Measurements from ENCODE around the gene ZNF622.
A peak's percentile ranks its signal among the peaks of the same experiment; 100 is the strongest.

The ZNF622 gene

DNA sequence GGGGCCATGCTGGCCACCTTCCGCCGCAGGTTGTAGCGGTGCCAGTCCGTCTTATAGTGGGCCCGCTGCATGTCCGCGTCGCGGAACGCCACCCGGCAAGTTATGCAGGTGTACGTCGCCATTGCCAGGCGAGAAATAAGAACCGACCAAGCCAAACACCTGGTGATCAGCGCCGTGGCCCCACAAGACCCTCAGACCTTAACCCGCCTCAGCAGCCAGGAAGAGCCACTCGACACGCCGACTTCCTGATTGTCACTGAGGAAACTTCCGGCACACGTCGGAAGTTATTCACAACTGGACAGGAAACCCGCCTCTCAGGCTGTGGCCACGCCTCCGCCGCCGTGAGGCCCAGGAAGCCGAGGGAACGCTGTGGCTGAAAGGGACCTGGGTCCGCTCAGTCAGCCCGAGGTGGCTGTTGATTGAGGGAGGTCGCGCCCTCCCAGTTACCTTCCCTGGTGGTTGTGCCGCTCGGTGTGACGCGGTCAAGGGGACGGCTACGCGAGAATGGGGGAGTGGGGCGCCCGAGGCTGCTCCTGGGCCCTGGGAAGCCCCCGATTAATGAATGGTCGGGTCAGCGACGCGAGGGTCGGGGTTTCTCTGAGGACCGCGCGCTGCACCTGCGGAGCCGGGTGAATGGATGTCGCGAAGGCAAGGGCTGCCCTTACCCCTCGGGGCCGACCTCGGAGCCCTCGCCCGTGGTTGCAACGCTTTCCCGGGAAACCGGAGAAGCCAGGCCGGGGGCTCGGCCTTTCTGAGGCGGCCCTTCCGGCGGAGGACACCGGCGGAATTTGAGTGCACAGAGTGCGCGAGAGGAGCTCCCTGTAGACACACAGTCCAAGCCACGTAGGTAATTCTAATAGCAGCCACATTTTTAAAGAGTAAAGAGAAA, at the start of gene ZNF622:
TSS of gene ZNF622 (minus strand) at position 257 of the 889 bp plus-strand sequence. CDS start at position 122, 135 bp downstream.
- peak; percentile 83 for DNase-seq (ENCODE audit: low read depth)

GRCh38 chr5:16510098-16510497, 44.5 kb upstream of the ZNF622 start:
- no peak for DNase-seq (ENCODE audit: low read depth)

GRCh38 chr5:16508730-16509531, 43.3 kb upstream of the ZNF622 start:
- DNase-seq (ENCODE audit: low read depth) = no peak

GRCh38 chr5:16507716-16508115, 42.1 kb upstream of the ZNF622 start:
- DNase-seq (ENCODE audit: low read depth) = no peak

- no peak for DNase-seq (ENCODE audit: low read depth)
Measured at GRCh38 chr5:16505904-16506303, 40.3 kb upstream of the ZNF622 start.

- no peak for DNase-seq (ENCODE audit: low read depth)
Measured at GRCh38 chr5:16505140-16505891, 39.7 kb upstream of the ZNF622 start.

DNA sequence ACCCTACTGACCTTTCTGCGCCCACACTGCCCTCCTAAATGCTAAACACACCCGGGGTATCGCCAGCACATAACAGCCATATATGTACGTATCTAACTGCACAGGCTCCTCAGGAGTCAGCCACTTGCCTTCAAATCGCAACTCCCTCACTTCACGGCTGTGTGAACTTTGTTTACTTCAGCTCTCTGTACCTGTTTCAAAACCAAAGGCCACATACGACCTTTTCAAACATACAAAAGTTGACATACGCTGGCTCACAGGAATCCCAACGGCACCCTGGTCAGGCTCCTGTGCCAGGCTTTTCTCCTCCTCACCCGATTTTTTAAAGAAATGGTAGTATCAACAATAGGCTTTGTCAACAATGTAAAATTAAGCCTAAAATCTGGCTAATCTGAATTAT, 39.0 kb upstream of the ZNF622 start:
- no peak for DNase-seq (ENCODE audit: low read depth)

- no peak for DNase-seq (ENCODE audit: low read depth)
Measured at GRCh38 chr5:16502866-16503265, 37.3 kb upstream of the ZNF622 start.

GRCh38 chr5:16500024-16500423, 34.4 kb upstream of the ZNF622 start:
- DNase-seq (ENCODE audit: low read depth) = no peak

DNA sequence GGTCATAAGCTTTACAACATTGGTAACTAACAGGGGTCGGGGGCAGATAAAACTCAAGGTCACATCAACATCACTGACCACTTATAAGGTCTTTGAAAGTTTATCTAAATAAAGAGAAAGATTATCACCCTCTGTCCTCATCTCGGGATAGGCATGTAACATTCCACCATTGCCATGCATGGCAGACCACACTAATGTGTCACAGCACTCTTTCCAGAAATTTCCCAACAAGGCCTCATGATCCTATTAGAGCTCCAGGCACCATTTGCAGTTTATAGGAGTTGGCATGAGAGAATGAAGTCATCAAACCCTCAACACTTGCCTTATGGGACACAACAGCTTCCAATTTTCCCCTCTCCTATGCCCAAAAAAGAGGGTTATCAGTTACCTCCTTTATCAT, 31.9 kb upstream of the ZNF622 start:
- DNase-seq (ENCODE audit: low read depth) = no peak

DNA sequence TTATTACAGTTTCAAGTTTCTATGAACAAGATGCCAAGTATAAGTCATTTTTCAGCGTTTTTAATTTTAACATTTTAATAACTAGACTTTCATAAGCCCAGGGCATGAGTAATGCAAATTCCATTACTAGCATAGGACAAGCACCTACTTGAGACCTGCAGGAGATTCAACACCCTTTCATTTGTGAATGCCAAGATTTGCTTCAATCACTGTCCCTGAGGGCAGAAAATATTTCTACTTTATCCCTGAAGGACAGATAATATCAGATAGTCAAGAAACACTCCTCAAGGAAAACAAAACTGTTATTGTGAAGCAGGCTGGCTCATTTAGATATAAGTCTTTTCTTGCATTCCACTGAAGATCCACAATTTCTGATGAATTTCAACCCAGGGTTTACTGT, 27.7 kb upstream of the ZNF622 start:
- no peak for DNase-seq (ENCODE audit: low read depth)

DNA sequence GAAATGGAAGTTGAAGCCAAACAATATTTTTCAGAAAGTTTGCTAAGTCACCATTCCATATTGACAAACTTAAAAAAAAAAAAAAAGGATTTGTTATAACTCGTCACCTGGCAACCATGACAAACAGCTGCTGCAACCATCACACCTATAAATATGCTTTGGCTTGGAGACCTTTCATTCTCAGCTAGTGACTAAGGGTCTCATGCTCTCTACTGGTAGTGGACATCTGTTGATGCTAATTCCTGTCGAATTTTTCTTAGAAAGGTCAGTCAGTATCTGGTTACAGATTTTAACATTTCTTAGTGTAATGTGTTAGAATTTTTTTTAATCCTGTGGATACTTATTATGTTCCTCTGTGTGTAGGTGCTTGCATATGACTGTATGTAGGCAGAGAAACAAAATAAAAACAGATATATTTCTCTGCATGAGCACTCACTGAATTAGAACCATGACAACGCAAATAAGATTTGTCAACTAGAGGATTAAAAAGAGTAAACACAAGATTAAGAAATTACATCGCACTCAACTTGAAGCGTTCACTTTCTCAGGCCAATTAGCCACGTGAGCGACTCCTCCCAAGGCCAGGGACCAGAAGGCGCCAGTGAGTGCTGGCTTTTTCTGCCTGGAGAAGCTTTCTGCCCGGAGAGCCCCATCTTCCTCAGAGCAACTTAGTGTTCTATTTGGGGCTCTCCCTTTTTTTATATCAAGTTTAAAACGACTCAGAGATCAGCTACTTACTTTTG, 27.0 kb upstream of the ZNF622 start:
- DNase-seq (ENCODE audit: low read depth) = no peak

- DNase-seq (ENCODE audit: low read depth) = no peak
Measured at GRCh38 chr5:16490911-16491310, 25.3 kb upstream of the ZNF622 start.

DNA sequence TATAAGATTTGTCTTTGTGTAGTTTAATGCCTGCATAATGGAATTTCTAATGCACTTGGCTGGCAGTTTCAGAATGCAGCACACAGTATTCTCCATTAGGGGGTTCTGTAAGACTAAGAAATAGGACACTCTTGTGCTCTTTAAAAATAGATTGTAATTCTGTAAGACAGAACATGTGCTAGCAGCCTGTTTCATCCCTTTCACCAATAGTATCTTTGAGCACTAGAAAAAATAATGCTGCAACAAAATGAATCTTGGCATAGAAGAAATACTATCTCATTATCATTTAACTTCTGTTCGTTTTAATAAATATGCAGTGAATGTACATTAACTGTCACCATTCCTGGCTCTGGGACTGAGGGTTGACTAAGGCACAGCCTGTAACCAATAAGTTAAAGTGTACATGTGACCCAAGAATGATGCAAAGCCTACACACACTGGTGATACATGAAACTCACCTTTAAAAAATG, 23.8 kb upstream of the ZNF622 start:
- DNase-seq (ENCODE audit: low read depth) = no peak

DNA sequence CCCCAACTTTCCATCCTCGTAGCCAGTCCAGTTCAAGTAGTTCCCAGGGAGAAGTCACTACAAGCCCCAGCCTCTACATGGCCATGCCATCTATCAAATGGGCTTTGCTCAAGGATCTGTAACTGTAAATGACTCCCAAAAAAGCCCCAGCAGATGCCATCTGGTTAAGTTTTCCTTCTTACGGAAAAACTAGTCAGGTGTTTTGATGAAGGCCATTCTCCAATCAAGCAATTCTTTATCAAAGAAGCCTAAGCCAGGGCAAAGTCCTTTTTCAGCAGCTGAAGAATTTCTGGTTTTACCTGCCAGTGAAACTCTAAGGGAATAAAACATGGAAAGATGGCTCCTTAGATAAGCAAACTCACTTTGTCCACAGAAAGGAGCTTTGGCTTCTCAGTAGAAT, 21.9 kb upstream of the ZNF622 start:
- no peak for DNase-seq (ENCODE audit: low read depth)

DNA sequence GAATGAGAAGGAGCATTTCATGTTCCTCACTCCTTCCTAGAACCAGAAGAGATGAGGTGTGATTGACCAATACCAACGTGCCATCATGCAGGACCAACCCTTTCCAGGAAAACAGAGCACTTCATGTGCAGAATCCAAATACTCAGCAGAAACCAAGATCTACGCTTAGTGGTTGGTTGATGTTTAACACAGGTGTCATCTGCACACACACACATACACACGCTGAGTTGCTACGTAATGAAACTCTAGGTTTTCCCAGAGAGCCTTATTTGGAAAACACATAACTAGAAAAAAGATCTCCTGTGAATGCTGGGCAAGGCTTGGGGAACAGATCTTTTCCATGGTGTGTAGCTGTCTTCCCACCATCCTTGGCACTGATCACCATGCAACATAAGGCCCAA, 21.1 kb upstream of the ZNF622 start:
- no peak for DNase-seq (ENCODE audit: low read depth)

DNA sequence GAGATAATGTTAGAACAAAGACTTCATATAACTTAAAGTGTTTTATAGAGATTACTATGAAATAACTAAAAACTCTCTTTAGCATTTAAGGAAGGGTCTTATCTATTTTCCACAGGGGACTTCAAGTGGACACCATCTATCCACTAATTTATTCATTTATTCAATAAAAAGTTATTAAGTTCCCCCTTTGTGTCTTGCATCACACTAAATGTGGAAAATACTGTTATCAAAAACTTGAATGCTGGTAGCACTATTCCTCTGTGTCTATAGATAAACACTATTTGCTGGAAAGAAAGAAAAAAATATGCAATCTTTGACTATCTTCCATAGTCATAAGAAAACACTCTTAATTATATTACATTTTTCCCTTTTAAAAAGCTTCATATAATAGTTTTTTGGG, 20.1 kb upstream of the ZNF622 start:
- DNase-seq (ENCODE audit: low read depth) = no peak

GRCh38 chr5:16484081-16484480, 18.5 kb upstream of the ZNF622 start:
- DNase-seq (ENCODE audit: low read depth) = no peak

GRCh38 chr5:16483361-16483760, 17.8 kb upstream of the ZNF622 start:
- DNase-seq (ENCODE audit: low read depth) = no peak

DNA sequence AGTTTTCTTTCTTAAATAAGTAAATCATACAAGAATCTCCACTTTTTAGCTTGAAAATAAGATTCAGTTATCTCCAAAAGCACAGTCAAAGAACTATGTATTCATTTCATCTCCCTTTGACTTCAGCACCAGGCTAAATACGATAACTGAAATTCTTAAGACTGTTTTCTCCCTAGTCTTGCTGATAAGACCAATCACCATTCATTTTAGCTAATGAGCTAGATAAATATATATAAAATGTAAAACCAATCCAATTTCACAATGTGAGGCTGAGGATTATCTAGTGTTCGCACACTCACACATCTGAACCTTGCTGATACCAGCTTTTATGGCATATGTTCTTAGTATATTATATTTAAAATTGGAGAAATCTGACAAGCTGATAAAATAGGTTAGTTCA, 17.3 kb upstream of the ZNF622 start:
- no peak for DNase-seq (ENCODE audit: low read depth)

GRCh38 chr5:16480821-16481538, 15.4 kb upstream of the ZNF622 start:
- no peak for DNase-seq (ENCODE audit: low read depth)
